ENCODE data around the gene GP1BA. TPM values are rescaled to one million over a fixed set of nuclear protein-coding genes. Genes with fewer than 3 reads are reported as not detected.

GP1BA gene
- total and polyA plus RNA-seq, 2 donors (not counting 3 experiments of a cell fraction or from before 2014, with no cell fraction given), result not detected

DNA sequence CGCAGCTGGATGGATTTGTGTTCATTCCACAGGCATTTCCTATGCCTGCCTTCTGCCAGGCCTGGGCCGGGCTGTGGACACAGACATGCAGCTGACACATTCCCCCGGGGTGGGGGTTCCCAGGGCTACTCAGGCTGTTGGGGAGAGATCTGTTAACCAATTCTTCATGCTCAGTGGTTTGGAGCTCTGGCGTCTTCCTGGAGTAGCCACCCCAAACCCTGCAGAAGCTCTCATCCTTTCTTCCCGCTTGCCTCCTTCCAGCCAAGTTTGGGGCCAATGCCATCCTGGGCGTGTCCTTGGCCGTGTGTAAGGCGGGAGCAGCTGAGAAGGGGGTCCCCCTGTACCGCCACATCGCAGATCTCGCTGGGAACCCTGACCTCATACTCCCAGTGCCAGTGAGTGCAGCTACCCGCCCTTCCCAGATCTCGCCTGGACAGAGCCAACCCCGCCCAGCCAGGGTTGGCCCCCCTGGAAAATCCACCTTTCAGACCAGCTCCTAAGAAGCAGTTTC is 21.4 kb downstream of the GP1BA start:
- intact Hi-C loops (cut with micrococcal nuclease) (no loop called here), dilution Hi-C loops (cut with MboI; ENCODE audit: extremely low pct_ligation_motif_present, low sequenced_read_pairs) (no loop called here)
- Histone ChIP-seq H3K4me2 (ENCODE audit: insufficient read depth, low read length) (peak overlapping the region; percentile 13), H3K4me3 (replicated peaks in 1 of 3; ENCODE audit: insufficient read depth in 1 of 3, low read depth in 1 of 3, low read length in 3 of 3) (no peak overlapping the region), H3K27me3 (ENCODE audit: control insufficient read depth in 2 of 2, insufficient read depth in 2 of 2, low read length in 2 of 2) (no peaks in the 10 kb centered on the region), H3K9ac (replicated peaks; ENCODE audit: extremely low read depth, insufficient read depth, low read length) (peak overlapping the region; percentile 20), H3K27ac (ENCODE audit: insufficient read depth, low read depth, low read length) (peak overlapping the region; percentile 27), H3K9me3 (replicated peaks; ENCODE audit: control insufficient read depth, insufficient read depth, low read length) (no peaks in the 10 kb centered on the region), H3K9me1 (replicated peaks; ENCODE audit: control insufficient read depth, extremely low read depth, insufficient read depth, low read length) (no peaks in the 10 kb centered on the region), H3K79me2 (ENCODE audit: control insufficient read depth, insufficient read depth, low read length) (no peaks in the 10 kb centered on the region), H3K4me1 (ENCODE audit: control insufficient read depth, extremely low read depth, insufficient read depth, low read length) (peaks cover 24% of the 10 kb centered on the region), H3K36me3 (ENCODE audit: control insufficient read depth in 2 of 2, extremely low read depth in 1 of 2, insufficient read depth in 2 of 2, low read length in 2 of 2) (no peaks in the 10 kb centered on the region), H2AFZ (ENCODE audit: low read depth, low read length) (peak overlapping the region; percentile 44), H4K20me1 (replicated peaks; ENCODE audit: control insufficient read depth, extremely low read depth, insufficient read depth, low read length) (no peaks in the 10 kb centered on the region)
- no TSS peak for BruUV-seq (replicated peaks)
- TF ChIP-seq, protein P1, sequence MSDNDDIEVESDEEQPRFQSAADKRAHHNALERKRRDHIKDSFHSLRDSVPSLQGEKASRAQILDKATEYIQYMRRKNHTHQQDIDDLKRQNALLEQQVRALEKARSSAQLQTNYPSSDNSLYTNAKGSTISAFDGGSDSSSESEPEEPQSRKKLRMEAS (IDR thresholded peaks at IDR 0.05; ENCODE audit: insufficient read depth, insufficient read length), result no peak
- peak; percentile 16 for TF ChIP-seq POLR2AphosphoS5 (IDR thresholded peaks at IDR 0.05; ENCODE audit: insufficient read depth, low read depth, low read length)
- POLR2A ChIA-PET, result interaction anchor here (0.8 to 1.0 kb wide), 3 partner anchors 9 to 14 kb away, joined by 3 to 4 read pairs (median 4); partner anchors contain the start of genes RNF167, SLC25A11 and SPAG7
- DNase-seq (ENCODE audit: low read depth, low spot score), result peak; percentile 37
- FAIRE-seq, result peak; percentile 90
- CTCF ChIA-PET, result interaction anchor here (1.0 to 1.5 kb wide), 4 partner anchors 11 to 45 kb away, joined by 3 to 11 read pairs (median 4); partner anchors contain the start of genes RNF167, SLC25A11 and SPAG7

DNA sequence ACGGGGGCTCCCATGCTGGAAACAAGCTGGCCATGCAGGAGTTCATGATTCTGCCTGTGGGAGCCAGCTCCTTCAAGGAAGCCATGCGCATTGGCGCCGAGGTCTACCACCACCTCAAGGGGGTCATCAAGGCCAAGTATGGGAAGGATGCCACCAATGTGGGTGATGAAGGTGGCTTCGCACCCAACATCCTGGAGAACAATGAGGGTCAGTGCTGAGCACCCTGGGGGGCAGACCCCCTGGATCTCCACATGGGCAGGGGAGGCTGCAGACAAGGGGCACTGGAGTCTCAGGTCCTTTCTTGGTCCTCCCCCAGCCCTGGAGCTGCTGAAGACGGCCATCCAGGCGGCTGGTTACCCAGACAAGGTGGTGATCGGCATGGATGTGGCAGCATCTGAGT is 23.0 kb downstream of the GP1BA start:
- no peak for FAIRE-seq
- H3K4me2 ChIP-seq (ENCODE audit: insufficient read depth, low read length), result no peak overlapping the region
- H3K79me2 ChIP-seq (ENCODE audit: control insufficient read depth, insufficient read depth, low read length), result no peaks in the 10 kb centered on the region
- TF ChIP-seq POLR2A (IDR thresholded peaks at IDR 0.05; ENCODE audit: low read depth, low read length) (no peak), FOS (IDR thresholded peaks at IDR 0.05; ENCODE audit: borderline replicate concordance, insufficient read depth, low read length) (no peak), MYC (IDR thresholded peaks at IDR 0.05; ENCODE audit: low read depth, low read length) (no peak), JUN (IDR thresholded peaks at IDR 0.05; ENCODE audit: borderline replicate concordance, insufficient read depth, insufficient read length, low read depth) (no peak), POLR2AphosphoS5 (IDR thresholded peaks at IDR 0.05; ENCODE audit: insufficient read depth, low read depth, low read length) (no peak), GATA2 (IDR thresholded peaks at IDR 0.05; ENCODE audit: insufficient read depth, insufficient read length, low read depth, low read length) (no peak), EZH2 (IDR thresholded peaks at IDR 0.05; ENCODE audit: borderline replicate concordance, low read depth, low read length, severe bottlenecking) (no peak)
- TF ChIP-seq, protein P1 (IDR thresholded peaks at IDR 0.05; ENCODE audit: insufficient read depth, insufficient read length), result no peak
- TF ChIP-seq, protein P2, sequence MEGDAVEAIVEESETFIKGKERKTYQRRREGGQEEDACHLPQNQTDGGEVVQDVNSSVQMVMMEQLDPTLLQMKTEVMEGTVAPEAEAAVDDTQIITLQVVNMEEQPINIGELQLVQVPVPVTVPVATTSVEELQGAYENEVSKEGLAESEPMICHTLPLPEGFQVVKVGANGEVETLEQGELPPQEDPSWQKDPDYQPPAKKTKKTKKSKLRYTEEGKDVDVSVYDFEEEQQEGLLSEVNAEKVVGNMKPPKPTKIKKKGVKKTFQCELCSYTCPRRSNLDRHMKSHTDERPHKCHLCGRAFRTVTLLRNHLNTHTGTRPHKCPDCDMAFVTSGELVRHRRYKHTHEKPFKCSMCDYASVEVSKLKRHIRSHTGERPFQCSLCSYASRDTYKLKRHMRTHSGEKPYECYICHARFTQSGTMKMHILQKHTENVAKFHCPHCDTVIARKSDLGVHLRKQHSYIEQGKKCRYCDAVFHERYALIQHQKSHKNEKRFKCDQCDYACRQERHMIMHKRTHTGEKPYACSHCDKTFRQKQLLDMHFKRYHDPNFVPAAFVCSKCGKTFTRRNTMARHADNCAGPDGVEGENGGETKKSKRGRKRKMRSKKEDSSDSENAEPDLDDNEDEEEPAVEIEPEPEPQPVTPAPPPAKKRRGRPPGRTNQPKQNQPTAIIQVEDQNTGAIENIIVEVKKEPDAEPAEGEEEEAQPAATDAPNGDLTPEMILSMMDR (IDR thresholded peaks at IDR 0.05; ENCODE audit: extremely low read depth in 1 of 2, insufficient read depth in 1 of 2, low read depth in 1 of 2, low read length in 2 of 2), result no peak
- POLR2A ChIA-PET, result no interaction called here
- H3K27me3 ChIP-seq (ENCODE audit: control insufficient read depth in 2 of 2, insufficient read depth in 2 of 2, low read length in 2 of 2), result no peaks in the 10 kb centered on the region
- peaks cover 0 to 7% of the 10 kb centered on the region in 2 experiments for H3K36me3 ChIP-seq (ENCODE audit: control insufficient read depth in 2 of 2, extremely low read depth in 1 of 2, insufficient read depth in 2 of 2, low read length in 2 of 2)
- H2AFZ ChIP-seq (ENCODE audit: low read depth, low read length), result no peak overlapping the region
- no peak for DNase-seq (ENCODE audit: low read depth, low spot score)
- intact Hi-C loops (cut with micrococcal nuclease) (no loop called here), dilution Hi-C loops (cut with MboI; ENCODE audit: extremely low pct_ligation_motif_present, low sequenced_read_pairs) (no loop called here)
- H3K27ac ChIP-seq (ENCODE audit: insufficient read depth, low read depth, low read length), result no peak overlapping the region
- no peaks in the 10 kb centered on the region for H3K9me1 ChIP-seq (replicated peaks; ENCODE audit: control insufficient read depth, extremely low read depth, insufficient read depth, low read length)
- BruUV-seq (replicated peaks), result no TSS peak
- H3K4me1 ChIP-seq (ENCODE audit: control insufficient read depth, extremely low read depth, insufficient read depth, low read length), result peaks cover 24% of the 10 kb centered on the region
- H3K9ac ChIP-seq (replicated peaks; ENCODE audit: extremely low read depth, insufficient read depth, low read length), result no peak overlapping the region
- CTCF ChIA-PET, result interaction anchor here (3.3 kb wide), 1 partner anchor 46 kb away, joined by 22 read pairs; no protein-coding TSS in a partner anchor
- H4K20me1 ChIP-seq (replicated peaks; ENCODE audit: control insufficient read depth, extremely low read depth, insufficient read depth, low read length), result no peaks in the 10 kb centered on the region
- no peak overlapping the region for H3K4me3 ChIP-seq (replicated peaks in 1 of 3; ENCODE audit: insufficient read depth in 1 of 3, low read depth in 1 of 3, low read length in 3 of 3)
- H3K9me3 ChIP-seq (replicated peaks; ENCODE audit: control insufficient read depth, insufficient read depth, low read length), result no peaks in the 10 kb centered on the region
